Dendritic cell treated with granulocyte-macrophage colony-stimulating factor and Interleukin-4, amounts not matched to agents 40 ng/mL and 50 ng/mL, for 4 days (primary cell): ENCODE measurements around the gene PRKAR2B.

Experiments used
- H3K27ac Mint-ChIP-seq: one replicate; pipeline ENCODE4 v1.8.0; 2022; ENCODE audit warnings: mild to moderate bottlenecking, mixed read lengths
- H3K27me3 Mint-ChIP-seq: one replicate; pipeline ENCODE4 v1.8.0; 2022; ENCODE audit warnings: mild to moderate bottlenecking, mixed read lengths
- H3K36me3 Mint-ChIP-seq: one replicate; pipeline ENCODE4 v1.8.0; 2022; ENCODE audit warnings: low read depth, mixed read lengths
- H3K4me1 Mint-ChIP-seq: one replicate; pipeline ENCODE4 v1.8.0; 2022; ENCODE audit warnings: low read depth, mixed read lengths
- H3K4me3 Mint-ChIP-seq: one replicate; pipeline ENCODE4 v1.8.0; 2022; ENCODE audit warnings: mild to moderate bottlenecking, moderate library complexity, mixed read lengths
- H3K9me3 Mint-ChIP-seq: one replicate; pipeline ENCODE4 v1.8.0; 2022; ENCODE audit warnings: mixed read lengths
- intact Hi-C: fragments of 100-400 bp; cut with micrococcal nuclease; formaldehyde crosslinking; loops from one replicate; pipeline ENCODE4 v1.15.0; 2022

Gene PRKAR2B

DNA sequence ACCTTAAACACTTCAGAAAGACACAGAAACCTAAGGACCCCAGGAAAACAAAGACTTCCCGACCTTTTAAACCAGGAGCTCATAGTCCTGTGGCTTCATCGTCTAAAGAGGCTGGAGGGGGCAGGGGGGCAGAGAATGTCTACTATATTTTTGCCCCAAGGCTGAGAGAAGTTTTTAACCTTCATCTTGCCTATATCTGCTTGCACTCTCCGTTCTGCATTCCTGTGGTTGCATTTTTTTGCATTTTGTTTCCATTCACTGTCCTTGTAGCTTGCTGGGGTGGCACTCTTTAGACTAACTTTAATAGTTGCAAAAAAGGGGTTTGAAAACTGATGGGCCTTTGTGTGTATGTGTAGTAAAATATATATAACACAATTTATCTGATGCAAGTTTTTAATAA, 23.7 kb downstream of the PRKAR2B start:
- no peaks in the 10 kb centered on the region for H3K27me3 Mint-ChIP-seq
- no peak overlapping the region for H3K4me3 Mint-ChIP-seq
- H3K9me3 Mint-ChIP-seq, result no peaks in the 10 kb centered on the region
- peaks cover 12% of the 10 kb centered on the region for H3K4me1 Mint-ChIP-seq
- intact Hi-C loops, result no loop called here
- H3K27ac Mint-ChIP-seq, result no peak overlapping the region
- H3K36me3 Mint-ChIP-seq, result no peaks in the 10 kb centered on the region

DNA sequence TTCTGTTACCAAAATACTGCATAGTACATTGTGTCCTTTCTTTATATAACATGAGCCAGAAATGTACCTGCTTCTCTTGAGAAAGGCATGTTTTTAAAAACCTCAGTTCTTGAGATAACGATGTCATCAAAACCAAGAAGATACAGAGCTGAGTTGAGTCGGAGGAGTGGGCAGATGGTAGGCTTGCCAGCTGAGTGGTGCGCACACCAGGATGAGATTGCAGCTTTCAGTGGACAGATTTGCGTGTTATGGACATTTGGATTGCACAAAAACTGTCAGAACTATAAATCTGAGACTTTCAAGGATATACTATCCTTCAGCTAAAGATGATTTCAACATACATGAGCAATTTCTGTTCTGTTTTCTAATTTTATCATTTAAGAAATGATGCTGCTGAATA, 25.0 kb downstream of the PRKAR2B start:
- Mint-ChIP-seq H3K9me3 (no peaks in the 10 kb centered on the region), H3K27ac (peak overlapping the region; percentile 65), H3K27me3 (no peaks in the 10 kb centered on the region), H3K4me3 (peak overlapping the region; percentile 17), H3K4me1 (peaks cover 7% of the 10 kb centered on the region), H3K36me3 (no peaks in the 10 kb centered on the region)
- intact Hi-C loops, result no loop called here

DNA sequence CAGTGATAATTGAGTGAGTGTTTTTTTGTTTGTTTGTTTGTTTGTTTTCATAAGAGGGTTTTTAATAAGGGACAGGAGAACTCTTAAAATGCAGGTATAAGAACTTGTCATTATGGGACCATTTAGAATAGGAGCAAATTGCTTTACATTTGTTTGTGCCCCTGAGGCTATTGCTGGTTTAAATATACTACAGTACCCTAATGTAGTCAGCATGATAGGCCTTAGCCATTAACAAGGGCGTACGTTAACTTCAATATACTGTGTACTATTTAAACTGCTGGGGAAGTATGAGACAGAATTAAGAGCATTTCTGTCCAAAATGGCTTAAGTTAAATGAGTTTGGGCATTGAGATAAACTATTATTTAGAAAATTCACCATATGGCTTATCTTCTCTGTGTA, 26.2 kb downstream of the PRKAR2B start:
- no peaks in the 10 kb centered on the region for H3K36me3 Mint-ChIP-seq
- intact Hi-C loops, result no loop called here
- H3K4me3 Mint-ChIP-seq, result no peak overlapping the region
- no peaks in the 10 kb centered on the region for H3K9me3 Mint-ChIP-seq
- peaks cover 7% of the 10 kb centered on the region for H3K4me1 Mint-ChIP-seq
- H3K27ac Mint-ChIP-seq, result no peak overlapping the region
- H3K27me3 Mint-ChIP-seq, result no peaks in the 10 kb centered on the region

DNA sequence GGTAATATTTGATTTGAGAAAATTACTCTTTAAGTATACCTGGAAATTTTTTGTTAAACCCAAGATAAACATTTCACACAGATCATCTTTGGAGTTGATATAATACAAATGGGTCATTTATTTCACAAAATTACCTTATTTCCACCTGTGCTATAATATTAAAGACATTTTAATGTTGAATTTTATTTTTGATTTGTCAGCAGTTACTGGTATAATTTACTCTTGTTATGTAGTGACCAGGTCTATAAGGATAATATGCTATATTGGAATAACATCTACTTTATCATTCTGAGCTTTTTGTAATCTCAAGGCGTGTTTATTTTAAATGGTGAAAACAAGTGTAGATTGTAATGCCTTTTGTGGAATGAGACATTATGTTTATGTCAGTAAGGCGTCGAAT, 26.6 kb downstream of the PRKAR2B start:
- H3K27me3 Mint-ChIP-seq, result no peaks in the 10 kb centered on the region

DNA sequence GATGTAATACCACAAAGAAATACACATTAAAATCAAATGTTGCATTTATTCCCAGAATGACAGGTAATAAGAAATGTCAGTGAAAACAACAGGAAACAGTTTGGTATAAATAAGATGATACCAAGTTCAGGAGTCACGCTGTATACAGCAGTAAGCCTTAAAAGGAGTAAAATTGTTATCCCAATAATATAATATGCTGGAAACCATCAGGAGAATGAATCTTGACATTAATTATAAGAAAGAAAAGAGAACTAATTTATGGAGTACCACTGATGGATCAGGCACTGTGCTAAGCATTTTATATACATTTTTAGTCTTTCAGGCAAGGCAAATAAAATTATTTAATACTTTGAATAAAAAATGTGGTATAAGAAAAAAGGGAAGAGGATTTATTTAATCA, 27.6 kb downstream of the PRKAR2B start:
- Mint-ChIP-seq H3K9me3 (no peaks in the 10 kb centered on the region), H3K4me3 (no peak overlapping the region), H3K36me3 (no peaks in the 10 kb centered on the region), H3K4me1 (peaks cover 7% of the 10 kb centered on the region), H3K27ac (no peak overlapping the region), H3K27me3 (no peaks in the 10 kb centered on the region)
- intact Hi-C loops, result no loop called here

More for the DNA sequence above, 26.6 kb downstream of the PRKAR2B start:
- peaks cover 7% of the 10 kb centered on the region for H3K4me1 Mint-ChIP-seq
- H3K36me3 Mint-ChIP-seq, result no peaks in the 10 kb centered on the region
- no peak overlapping the region for H3K27ac Mint-ChIP-seq
- H3K4me3 Mint-ChIP-seq, result no peak overlapping the region
- H3K9me3 Mint-ChIP-seq, result no peaks in the 10 kb centered on the region
- intact Hi-C loops, result no loop called here

DNA sequence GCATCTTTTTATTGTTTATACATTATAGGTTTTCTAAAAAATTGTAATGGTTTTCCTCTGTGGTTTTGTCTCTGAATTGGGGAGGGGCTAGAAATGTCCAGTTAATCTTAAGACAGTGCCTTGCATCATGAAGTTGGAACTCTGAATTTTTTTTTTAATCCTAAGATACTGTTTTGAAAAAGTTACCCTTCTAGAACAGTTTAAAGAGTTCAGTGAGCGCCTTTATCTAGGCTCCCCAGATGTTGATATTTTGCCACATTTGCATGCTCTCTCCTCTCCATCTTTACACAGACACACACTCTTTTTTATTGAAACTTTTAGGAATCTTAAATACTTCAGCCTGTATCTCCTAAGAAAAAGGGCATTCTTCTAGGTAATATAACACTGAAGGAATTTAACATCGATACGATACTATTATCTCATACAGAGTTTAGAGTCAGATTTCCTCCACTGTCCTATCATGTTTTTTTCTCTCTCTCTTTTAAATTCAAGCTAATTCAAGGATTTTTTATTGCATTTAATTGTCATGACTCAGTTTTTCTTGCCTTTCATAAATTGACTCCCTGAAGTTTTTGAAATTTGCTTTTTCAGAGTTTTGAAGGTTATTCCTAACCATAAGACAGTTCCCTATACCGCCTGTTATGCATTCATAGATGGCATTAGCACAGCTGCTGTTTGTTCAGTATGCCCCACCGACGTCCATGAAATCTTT, 31.5 kb downstream of the PRKAR2B start:
- Mint-ChIP-seq H3K9me3 (no peaks in the 10 kb centered on the region), H3K27ac (no peak overlapping the region), H3K4me3 (no peak overlapping the region), H3K36me3 (peaks cover 7% of the 10 kb centered on the region), H3K27me3 (no peaks in the 10 kb centered on the region), H3K4me1 (peaks cover 11% of the 10 kb centered on the region)
- intact Hi-C loops, result no loop called here

DNA sequence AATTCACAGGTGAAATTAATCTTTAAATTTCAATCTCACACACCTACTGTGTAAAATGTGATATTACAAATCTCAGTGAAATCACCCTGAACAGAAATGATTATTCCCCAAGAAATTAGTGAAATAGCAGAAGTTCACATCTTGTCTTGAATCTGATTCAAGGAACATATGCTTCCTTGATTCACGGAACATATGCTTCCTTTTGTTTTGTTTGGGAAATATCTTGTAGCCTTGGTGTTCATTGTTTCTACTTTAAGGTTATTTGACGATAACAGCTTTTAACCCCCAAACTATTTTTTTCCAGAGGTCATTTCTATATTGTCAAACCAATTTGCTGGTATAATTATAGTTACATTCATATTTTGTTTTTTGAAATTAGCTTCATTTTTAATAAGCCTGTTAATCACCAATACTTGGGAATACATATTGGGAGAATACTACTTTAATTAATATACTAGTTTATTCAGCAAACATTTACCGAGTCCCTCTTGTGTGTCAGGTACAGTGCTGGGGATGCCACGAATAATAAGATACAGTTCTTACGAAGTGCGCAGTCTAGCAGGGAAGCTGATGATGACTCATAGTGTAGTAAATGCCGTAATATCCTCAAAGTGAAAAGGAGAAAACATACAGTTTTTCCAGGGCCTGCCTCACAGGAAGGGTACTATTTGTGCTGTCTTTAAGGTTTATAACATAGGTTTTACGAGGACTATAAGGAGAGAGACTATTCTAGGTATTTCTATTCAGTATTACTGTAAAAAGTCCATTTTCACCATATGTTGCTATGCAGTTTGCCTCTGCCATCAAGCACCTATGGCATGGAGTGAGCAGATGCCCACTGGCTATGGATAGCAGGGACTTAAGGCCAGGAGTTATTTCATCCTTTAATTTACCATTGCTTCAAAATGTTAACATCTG, 32.5 kb downstream of the PRKAR2B start:
- Mint-ChIP-seq H3K4me3 (no peak overlapping the region), H3K27ac (no peak overlapping the region), H3K4me1 (peaks cover 11% of the 10 kb centered on the region), H3K36me3 (peaks cover 7% of the 10 kb centered on the region), H3K27me3 (no peaks in the 10 kb centered on the region), H3K9me3 (no peaks in the 10 kb centered on the region)
- intact Hi-C loops, result no loop called here

DNA sequence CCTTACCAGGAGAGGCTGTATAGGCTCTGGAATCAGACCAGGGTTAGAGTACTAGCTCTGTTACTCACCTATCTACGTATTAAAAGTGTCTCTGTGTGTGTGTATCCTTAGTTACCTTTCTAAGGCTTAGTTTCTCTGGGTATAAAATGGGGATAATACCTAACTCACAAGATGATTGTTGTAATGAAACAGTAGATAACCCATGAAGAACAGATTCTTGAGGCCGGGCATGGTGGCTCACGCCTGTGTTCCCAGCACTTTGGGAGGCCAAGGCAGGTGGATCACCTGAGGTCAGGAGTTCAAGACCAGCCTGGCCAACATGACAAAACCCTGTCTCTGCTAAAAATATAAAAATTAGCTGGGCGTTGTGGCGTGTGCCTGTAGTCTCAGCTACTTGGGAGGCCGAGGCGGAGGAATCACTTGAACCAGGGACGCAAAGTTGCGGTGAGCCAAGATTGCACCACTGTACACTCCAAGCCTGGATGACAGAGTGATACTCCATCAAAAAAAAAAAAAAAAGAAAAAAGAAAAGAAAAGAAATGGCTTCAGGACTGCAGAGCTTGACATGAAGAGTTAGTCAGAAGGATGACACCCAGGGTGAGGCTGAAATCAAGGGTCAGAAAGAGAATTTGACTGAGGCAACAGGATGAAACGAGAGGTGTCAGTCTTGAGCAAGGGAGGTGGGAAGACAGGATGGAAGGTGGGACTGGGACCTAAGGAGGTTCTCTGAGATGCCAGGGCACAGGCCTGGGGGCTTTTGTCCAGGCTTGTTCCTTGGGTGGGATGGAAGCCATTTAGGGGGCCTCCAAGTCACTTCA, 33.4 kb downstream of the PRKAR2B start:
- H3K9me3 Mint-ChIP-seq, result no peaks in the 10 kb centered on the region
- H3K4me1 Mint-ChIP-seq, result peaks cover 11% of the 10 kb centered on the region
- H3K4me3 Mint-ChIP-seq, result no peak overlapping the region
- H3K27ac Mint-ChIP-seq, result no peak overlapping the region
- no peaks in the 10 kb centered on the region for H3K27me3 Mint-ChIP-seq
- intact Hi-C loops, result no loop called here
- H3K36me3 Mint-ChIP-seq, result peaks cover 7% of the 10 kb centered on the region

DNA sequence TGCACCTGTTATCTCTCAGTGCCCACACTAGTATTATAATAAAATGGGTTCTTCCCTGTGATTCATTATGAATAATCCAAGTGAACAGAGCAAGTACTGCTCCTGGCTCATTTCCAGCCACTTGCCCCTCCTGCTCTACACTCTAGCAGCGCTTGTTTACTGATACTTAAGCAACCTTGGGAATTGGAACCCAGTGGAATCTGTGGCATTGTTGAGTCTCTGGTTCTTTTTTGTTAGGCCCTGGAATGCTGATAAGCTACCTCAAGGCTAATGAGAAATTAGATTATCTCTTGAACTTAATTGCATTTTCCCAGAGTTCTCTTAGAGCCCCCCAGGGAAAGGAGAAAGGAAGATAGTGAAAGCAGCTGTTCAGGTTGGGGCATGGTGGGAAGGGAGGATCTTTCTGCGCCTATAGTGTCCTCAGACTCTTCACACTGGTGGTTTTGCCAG, 34.0 kb downstream of the PRKAR2B start:
- Mint-ChIP-seq H3K4me1 (peaks cover 11% of the 10 kb centered on the region), H3K27ac (no peak overlapping the region)

DNA sequence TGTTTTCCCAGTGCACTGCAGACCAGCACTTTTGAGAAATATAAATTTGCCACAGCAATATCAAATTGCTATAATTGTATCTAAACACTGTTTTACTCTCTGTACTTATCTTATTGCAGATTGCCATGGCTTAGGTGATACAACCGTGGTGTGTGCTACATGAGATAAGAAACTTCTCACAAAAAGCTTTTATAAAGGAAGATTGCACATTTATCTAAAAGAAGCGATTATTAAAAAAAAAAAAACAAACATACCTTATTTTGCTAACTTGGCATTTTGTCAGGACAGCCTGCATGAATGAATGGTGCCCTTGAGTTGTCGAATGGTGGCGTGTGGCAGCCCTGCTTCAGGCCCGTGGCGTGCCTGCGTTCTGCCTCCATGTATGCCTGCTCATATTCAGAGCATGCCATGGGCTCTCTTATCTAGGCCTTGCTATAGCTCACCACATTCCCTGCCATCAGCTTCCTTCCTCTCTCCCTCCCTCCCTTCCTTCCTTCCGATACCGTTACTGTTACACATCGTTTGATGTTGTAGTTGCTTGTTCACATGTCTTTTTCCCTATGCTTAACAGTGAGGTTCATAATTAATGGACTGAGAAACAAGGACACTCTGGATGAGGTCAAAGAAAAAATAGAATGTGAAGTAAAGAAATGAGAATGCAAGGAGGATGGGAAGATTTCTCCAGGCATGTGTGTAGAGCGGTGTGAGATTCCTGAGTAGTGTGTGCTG, 34.9 kb downstream of the PRKAR2B start:
- peaks cover 11% of the 10 kb centered on the region for H3K4me1 Mint-ChIP-seq
- intact Hi-C loops, result no loop called here
- no peak overlapping the region for H3K4me3 Mint-ChIP-seq
- H3K27ac Mint-ChIP-seq, result peak overlapping the region; percentile 4
- peaks cover 7% of the 10 kb centered on the region for H3K36me3 Mint-ChIP-seq
- H3K27me3 Mint-ChIP-seq, result no peaks in the 10 kb centered on the region
- H3K9me3 Mint-ChIP-seq, result no peaks in the 10 kb centered on the region

More for the DNA sequence above, 34.0 kb downstream of the PRKAR2B start:
- peaks cover 7% of the 10 kb centered on the region for H3K36me3 Mint-ChIP-seq
- H3K27me3 Mint-ChIP-seq, result no peaks in the 10 kb centered on the region
- H3K9me3 Mint-ChIP-seq, result no peaks in the 10 kb centered on the region
- no peak overlapping the region for H3K4me3 Mint-ChIP-seq
- intact Hi-C loops, result no loop called here

DNA sequence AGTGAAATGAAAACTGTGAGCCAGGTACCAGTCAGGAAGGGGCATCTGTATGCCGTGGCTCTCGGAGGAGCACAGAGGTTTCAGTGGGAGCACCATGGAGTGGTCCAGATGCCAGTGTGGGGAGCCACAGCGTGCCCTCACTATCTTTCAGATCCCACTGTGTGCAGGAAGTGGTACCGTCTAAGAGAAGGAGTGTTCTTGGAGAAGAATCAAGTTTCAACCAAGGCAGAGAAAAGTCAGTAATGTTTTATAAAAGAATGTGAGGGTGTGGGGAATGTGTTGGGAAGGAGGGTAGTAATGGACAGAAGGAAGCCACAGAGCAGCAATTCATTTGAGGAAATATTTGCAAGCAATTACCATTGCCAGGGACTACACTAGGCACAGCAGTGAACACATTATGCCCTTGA, 35.6 kb downstream of the PRKAR2B start:
- Mint-ChIP-seq H3K36me3 (peaks cover 7% of the 10 kb centered on the region), H3K4me1 (peaks cover 11% of the 10 kb centered on the region), H3K27me3 (no peaks in the 10 kb centered on the region), H3K27ac (peak overlapping the region; percentile 4), H3K9me3 (no peaks in the 10 kb centered on the region), H3K4me3 (no peak overlapping the region)
- intact Hi-C loops, result no loop called here

DNA sequence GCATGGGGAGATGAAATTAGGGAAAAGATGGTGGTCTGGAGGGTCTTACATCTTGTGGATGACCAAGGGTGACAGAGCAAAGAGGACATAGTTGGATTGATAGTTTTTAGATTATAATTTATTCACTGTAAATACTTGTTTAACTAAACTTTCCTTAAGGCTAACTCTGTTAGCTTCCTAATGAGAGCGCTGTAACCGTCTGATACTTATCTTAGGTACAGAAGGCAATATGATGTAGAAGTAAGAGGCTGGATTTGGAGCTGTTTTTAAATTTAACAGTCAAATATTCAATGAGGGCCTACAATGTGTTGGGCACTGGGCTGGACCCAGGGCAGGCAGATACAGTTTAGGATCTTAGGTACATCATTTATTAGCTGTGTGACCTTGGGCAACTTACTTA, 36.0 kb downstream of the PRKAR2B start:
- H3K27ac Mint-ChIP-seq, result peak overlapping the region; percentile 4
- H3K4me3 Mint-ChIP-seq, result no peak overlapping the region
- intact Hi-C loops, result no loop called here
- peaks cover 7% of the 10 kb centered on the region for H3K36me3 Mint-ChIP-seq
- H3K27me3 Mint-ChIP-seq, result no peaks in the 10 kb centered on the region
- H3K9me3 Mint-ChIP-seq, result no peaks in the 10 kb centered on the region
- peaks cover 11% of the 10 kb centered on the region for H3K4me1 Mint-ChIP-seq

DNA sequence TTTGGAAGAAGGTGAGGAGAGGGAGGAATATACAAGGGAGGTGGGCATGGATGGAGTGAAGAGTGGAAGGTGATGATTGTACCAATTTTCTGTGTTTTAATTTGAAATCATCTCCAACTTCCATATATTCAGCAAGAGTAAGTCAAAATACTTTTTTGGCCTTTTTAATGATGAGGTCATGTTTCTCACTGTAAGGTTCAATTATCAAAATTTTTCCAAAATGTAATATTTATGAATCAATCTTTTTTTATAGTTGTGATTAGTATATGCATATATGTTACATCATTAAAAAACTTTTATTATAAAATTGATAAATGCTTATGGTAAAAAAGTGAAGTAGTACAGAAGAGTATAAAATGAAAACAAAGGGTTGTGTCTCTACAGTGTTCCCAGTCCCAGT, 40.7 kb downstream of the PRKAR2B start:
- intact Hi-C loops, result no loop called here
- H3K9me3 Mint-ChIP-seq, result no peaks in the 10 kb centered on the region
- H3K36me3 Mint-ChIP-seq, result no peaks in the 10 kb centered on the region
- peaks cover 2% of the 10 kb centered on the region for H3K4me1 Mint-ChIP-seq
- H3K4me3 Mint-ChIP-seq, result no peak overlapping the region
- H3K27me3 Mint-ChIP-seq, result no peaks in the 10 kb centered on the region
- no peak overlapping the region for H3K27ac Mint-ChIP-seq
